GM19324 (cell line): ENCODE data around the gene DDO.
"Not testable (repeated sequence)": the region's sequence is repeated elsewhere in the genome, so short reads cannot be mapped to it uniquely, and the experiment has no call there.

ENCODE experiments used
- ATAC-seq: cut with Tn5 transposase; IDR thresholded peaks from one replicate; pipeline ENCODE4 v1.9.1; 2021; ENCODE audit warnings: mild to moderate bottlenecking, moderate library complexity; ENCODE audit not compliant: unreplicated experiment, low FRiP score

The DDO gene

GRCh38 chr6:110415086-110415916 lies at the start of gene DDO:
DDO (minus strand) TSS chr6:110415575; CDS start chr6:110413462, 2,113 bp downstream.
- peak; percentile 47 for ATAC-seq

- no peak for ATAC-seq
These were observed 47.6 kb upstream of the DDO start for GRCh38 chr6:110462884-110463481.

- no peak for ATAC-seq
These were observed 46.0 kb upstream of the DDO start for GRCh38 chr6:110461376-110461775.

- no peak for ATAC-seq
These were observed 43.8 kb upstream of the DDO start for GRCh38 chr6:110459137-110459536.

- no peak for ATAC-seq
These were observed 43.1 kb upstream of the DDO start for GRCh38 chr6:110458476-110458875.

GRCh38 chr6:110457567-110458175 lies 42.3 kb upstream of the DDO start:
- not testable (repeated sequence) for ATAC-seq

GRCh38 chr6:110456694-110457093 lies 41.3 kb upstream of the DDO start:
- no peak for ATAC-seq

- ATAC-seq, result no peak
These were observed 34.1 kb upstream of the DDO start for GRCh38 chr6:110449541-110449895.

GRCh38 chr6:110448846-110449540 lies 33.6 kb upstream of the DDO start:
- no peak for ATAC-seq

- no peak for ATAC-seq
These were observed 32.4 kb upstream of the DDO start for GRCh38 chr6:110447761-110448160.

- no peak for ATAC-seq
These were observed 31.0 kb upstream of the DDO start for GRCh38 chr6:110446405-110446804.

- ATAC-seq, result no peak
These were observed 24.7 kb upstream of the DDO start for GRCh38 chr6:110440026-110440425.

- ATAC-seq, result no peak
These were observed 24.0 kb upstream of the DDO start for GRCh38 chr6:110439356-110439755.

- no peak for ATAC-seq
These were observed 19.7 kb upstream of the DDO start for GRCh38 chr6:110434961-110435602.

GRCh38 chr6:110432285-110432900 lies 17.0 kb upstream of the DDO start:
- ATAC-seq, result no peak

GRCh38 chr6:110430741-110431140 lies 15.4 kb upstream of the DDO start:
- ATAC-seq, result no peak

- ATAC-seq, result no peak
These were observed 14.9 kb upstream of the DDO start for GRCh38 chr6:110430236-110430635.

- no peak for ATAC-seq
These were observed 12.8 kb upstream of the DDO start for GRCh38 chr6:110428153-110428552.

- ATAC-seq, result no peak
These were observed 10.4 kb upstream of the DDO start for GRCh38 chr6:110425816-110426215.

- no peak for ATAC-seq
These were observed 7.1 kb upstream of the DDO start for GRCh38 chr6:110422444-110422822.
